Measurements from ENCODE around the gene PRDM16. TPM values are rescaled to one million over a fixed set of nuclear protein-coding genes. Genes with fewer than 3 reads are reported as not detected.

PRDM16 gene
- total RNA-seq, 4 donors from 2014 or later = 0.19 to 1.6 (median 0.36) TPM

GRCh38 chr1:3463408-3463863 lies 394.4 kb downstream of the PRDM16 start:
- 76% methylated on average over 14 of the region's 20 CpGs for WGBS
- H3K9me3 ChIP-seq = no peaks in the 10 kb centered on the region
- TF ChIP-seq CTCF (IDR thresholded peaks at IDR 0.05) (no peak), EP300 (IDR thresholded peaks at IDR 0.05) (no peak)
- no peaks in the 10 kb centered on the region for H3K36me3 ChIP-seq
- H3K27me3 ChIP-seq = no peaks in the 10 kb centered on the region
- no peak overlapping the region for H3K27ac ChIP-seq
- no peak for DNase-seq (ENCODE audit: low spot score in 2 of 2)
- no peak overlapping the region for H3K4me3 ChIP-seq
- peaks cover 73% of the 10 kb centered on the region for H3K4me1 ChIP-seq

GRCh38 chr1:3463891-3464648 lies 395.1 kb downstream of the PRDM16 start:
- H3K4me3 ChIP-seq = no peak overlapping the region
- TF ChIP-seq POLR2AphosphoS5 (IDR thresholded peaks at IDR 0.05) = no peak
- no peak for TF ChIP-seq CTCF (IDR thresholded peaks at IDR 0.05)
- 100% methylated on average over 3 of the region's 21 CpGs for WGBS
- H3K4me1 ChIP-seq = peaks cover 67% of the 10 kb centered on the region
- H3K9me3 ChIP-seq = no peaks in the 10 kb centered on the region
- H3K36me3 ChIP-seq = no peaks in the 10 kb centered on the region
- no peak overlapping the region for H3K27ac ChIP-seq
- H3K27me3 ChIP-seq = no peaks in the 10 kb centered on the region
- no peak for DNase-seq (ENCODE audit: low spot score in 2 of 2)

GRCh38 chr1:3464649-3465025 lies 395.6 kb downstream of the PRDM16 start:
- H3K4me1 ChIP-seq = peaks cover 61% of the 10 kb centered on the region
- WGBS = no CpG with 5 or more reads among the region's 11 CpGs
- H3K9me3 ChIP-seq = no peaks in the 10 kb centered on the region
- DNase-seq (ENCODE audit: low spot score in 2 of 2) = no peak
- no peak overlapping the region for H3K27ac ChIP-seq
- TF ChIP-seq CTCF (IDR thresholded peaks at IDR 0.05) (no peak), EP300 (IDR thresholded peaks at IDR 0.05) (no peak), POLR2A (IDR thresholded peaks at IDR 0.05) (no peak), POLR2AphosphoS5 (IDR thresholded peaks at IDR 0.05) (no peak)
- no peaks in the 10 kb centered on the region for H3K27me3 ChIP-seq
- no peak overlapping the region for H3K4me3 ChIP-seq
- H3K36me3 ChIP-seq = no peaks in the 10 kb centered on the region

GRCh38 chr1:3465091-3465934 lies 396.3 kb downstream of the PRDM16 start:
- Histone ChIP-seq H3K36me3 (no peaks in the 10 kb centered on the region), H3K9me3 (no peaks in the 10 kb centered on the region), H3K4me1 (peaks cover 54% of the 10 kb centered on the region), H3K27me3 (no peaks in the 10 kb centered on the region), H3K4me3 (no peak overlapping the region), H3K27ac (no peak overlapping the region)
- TF ChIP-seq POLR2AphosphoS5 (IDR thresholded peaks at IDR 0.05) (no peak), POLR2A (IDR thresholded peaks at IDR 0.05) (no peak), EP300 (IDR thresholded peaks at IDR 0.05) (no peak)
- 56% methylated on average over 20 of the region's 28 CpGs for WGBS
- no peak for DNase-seq (ENCODE audit: low spot score in 2 of 2)

- TF ChIP-seq POLR2AphosphoS5 (IDR thresholded peaks at IDR 0.05) = no peak
- WGBS = 84% methylated on average over 17 of the region's 17 CpGs
- Histone ChIP-seq H3K9me3 (no peaks in the 10 kb centered on the region), H3K36me3 (no peaks in the 10 kb centered on the region), H3K4me1 (peaks cover 50% of the 10 kb centered on the region), H3K27me3 (no peaks in the 10 kb centered on the region), H3K27ac (no peak overlapping the region), H3K4me3 (no peak overlapping the region)
- no peak for DNase-seq (ENCODE audit: low spot score in 2 of 2)
Observed at GRCh38 chr1:3465935-3466321, 396.9 kb downstream of the PRDM16 start.

- H3K27ac ChIP-seq = no peak overlapping the region
- TF ChIP-seq POLR2A (IDR thresholded peaks at IDR 0.05) (no peak), CTCF (IDR thresholded peaks at IDR 0.05) (no peak), POLR2AphosphoS5 (IDR thresholded peaks at IDR 0.05) (no peak), EP300 (IDR thresholded peaks at IDR 0.05) (no peak)
- 54% methylated on average over 5 of the region's 16 CpGs for WGBS
- no peaks in the 10 kb centered on the region for H3K36me3 ChIP-seq
- H3K9me3 ChIP-seq = no peaks in the 10 kb centered on the region
- no peak for DNase-seq (ENCODE audit: low spot score in 2 of 2)
- H3K4me1 ChIP-seq = peaks cover 53% of the 10 kb centered on the region
- no peak overlapping the region for H3K4me3 ChIP-seq
- no peaks in the 10 kb centered on the region for H3K27me3 ChIP-seq
Observed at GRCh38 chr1:3466366-3467075, 397.5 kb downstream of the PRDM16 start.
